Glomerular visceral epithelial cell (primary cell): Measurements from ENCODE around the gene MPRIP.
A peak's percentile ranks its signal among the peaks of the same experiment; 100 is the strongest.

Source experiments
- DNase-seq: peaks from one replicate; pipeline ENCODE4 v3.0.0-alpha.2; 2016; ENCODE audit errors: extremely low spot score

MPRIP gene

GRCh38 chr17:17232303-17232621 lies 190.0 kb downstream of the MPRIP start:
- no peak for DNase-seq

- peak; percentile 82 for DNase-seq
Measured at GRCh38 chr17:17235212-17236174, 193.2 kb downstream of the MPRIP start.

GRCh38 chr17:17236295-17237025 lies 194.2 kb downstream of the MPRIP start:
- DNase-seq = peak; percentile 62

GRCh38 chr17:17237026-17237799 lies 195.0 kb downstream of the MPRIP start, which contains the start of gene FLCN:
Gene FLCN, minus strand, starts transcription at chr17:17237168. Its CDS starts 9,031 bp downstream, at chr17:17228137.
- peak; percentile 90 for DNase-seq

GRCh38 chr17:17239832-17240231 lies 197.6 kb downstream of the MPRIP start:
- DNase-seq = no peak

- no peak for DNase-seq
Measured at GRCh38 chr17:17241656-17242055, 199.4 kb downstream of the MPRIP start.

- no peak for DNase-seq
Measured at GRCh38 chr17:17242246-17242645, 200.0 kb downstream of the MPRIP start.
